ENCODE data around the gene WNT16.
"Not testable (repeated sequence)": the region's sequence is repeated elsewhere in the genome, so short reads cannot be mapped to it uniquely, and the experiment has no call there.

WNT16 gene

GRCh38 chr7:121313220-121313792 lies 15.5 kb upstream of the WNT16 start:
- Mint-ChIP-seq H3K27ac (peak overlapping the region; percentile 4 to 13 (median 6)), H3K4me3 (no peak overlapping the region), H3K4me1 (peaks cover 14% of the 10 kb centered on the region), H3K36me3 (ENCODE audit: low read depth) (peaks cover 4% of the 10 kb centered on the region), H3K9me3 (peaks cover 14% of the 10 kb centered on the region), H3K27me3 (ENCODE audit: low read depth) (peaks cover 10% of the 10 kb centered on the region)
- TF ChIP-seq, protein P1, sequence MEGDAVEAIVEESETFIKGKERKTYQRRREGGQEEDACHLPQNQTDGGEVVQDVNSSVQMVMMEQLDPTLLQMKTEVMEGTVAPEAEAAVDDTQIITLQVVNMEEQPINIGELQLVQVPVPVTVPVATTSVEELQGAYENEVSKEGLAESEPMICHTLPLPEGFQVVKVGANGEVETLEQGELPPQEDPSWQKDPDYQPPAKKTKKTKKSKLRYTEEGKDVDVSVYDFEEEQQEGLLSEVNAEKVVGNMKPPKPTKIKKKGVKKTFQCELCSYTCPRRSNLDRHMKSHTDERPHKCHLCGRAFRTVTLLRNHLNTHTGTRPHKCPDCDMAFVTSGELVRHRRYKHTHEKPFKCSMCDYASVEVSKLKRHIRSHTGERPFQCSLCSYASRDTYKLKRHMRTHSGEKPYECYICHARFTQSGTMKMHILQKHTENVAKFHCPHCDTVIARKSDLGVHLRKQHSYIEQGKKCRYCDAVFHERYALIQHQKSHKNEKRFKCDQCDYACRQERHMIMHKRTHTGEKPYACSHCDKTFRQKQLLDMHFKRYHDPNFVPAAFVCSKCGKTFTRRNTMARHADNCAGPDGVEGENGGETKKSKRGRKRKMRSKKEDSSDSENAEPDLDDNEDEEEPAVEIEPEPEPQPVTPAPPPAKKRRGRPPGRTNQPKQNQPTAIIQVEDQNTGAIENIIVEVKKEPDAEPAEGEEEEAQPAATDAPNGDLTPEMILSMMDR (IDR thresholded peaks at IDR 0.05; ENCODE audit: unreplicated experiment in 3 of 3): no peak

- Mint-ChIP-seq H3K36me3 (ENCODE audit: low read depth) (peaks cover 4% of the 10 kb centered on the region), H3K4me3 (no peak overlapping the region), H3K27me3 (ENCODE audit: low read depth) (peaks cover 10% of the 10 kb centered on the region), H3K4me1 (peaks cover 14% of the 10 kb centered on the region), H3K9me3 (peaks cover 14% of the 10 kb centered on the region), H3K27ac (peak overlapping the region; percentile 4 to 13 (median 6))
- TF ChIP-seq, protein P1 (IDR thresholded peaks at IDR 0.05; ENCODE audit: unreplicated experiment in 3 of 3): no peak
Measured at GRCh38 chr7:121313793-121314676, 14.8 kb upstream of the WNT16 start.

DNA sequence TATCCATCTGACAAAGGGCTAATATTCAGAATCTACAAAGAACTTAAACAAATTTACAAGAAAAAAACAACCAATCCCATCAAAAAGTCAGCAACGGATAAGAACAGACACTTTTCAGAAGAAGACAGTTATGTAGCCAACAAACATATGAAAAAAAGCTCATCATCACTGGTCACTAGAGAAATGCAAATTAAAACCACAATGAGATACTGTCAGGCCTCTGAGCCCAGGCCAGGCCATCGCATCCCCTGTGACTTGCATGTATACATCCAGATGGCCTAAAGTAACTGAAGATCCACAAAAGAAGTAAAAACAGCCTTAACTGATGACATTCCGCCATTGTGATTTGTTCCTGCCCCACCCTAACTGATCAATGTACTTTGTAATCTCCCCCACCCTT lies 13.6 kb upstream of the WNT16 start:
- not testable (repeated sequence) for H3K36me3 Mint-ChIP-seq (ENCODE audit: low read depth); H3K9me3 Mint-ChIP-seq; H3K4me3 Mint-ChIP-seq; H3K27ac Mint-ChIP-seq
- Mint-ChIP-seq H3K27me3 (ENCODE audit: low read depth) (peaks cover 10% of the 10 kb centered on the region), H3K4me1 (peaks cover 14% of the 10 kb centered on the region)

DNA sequence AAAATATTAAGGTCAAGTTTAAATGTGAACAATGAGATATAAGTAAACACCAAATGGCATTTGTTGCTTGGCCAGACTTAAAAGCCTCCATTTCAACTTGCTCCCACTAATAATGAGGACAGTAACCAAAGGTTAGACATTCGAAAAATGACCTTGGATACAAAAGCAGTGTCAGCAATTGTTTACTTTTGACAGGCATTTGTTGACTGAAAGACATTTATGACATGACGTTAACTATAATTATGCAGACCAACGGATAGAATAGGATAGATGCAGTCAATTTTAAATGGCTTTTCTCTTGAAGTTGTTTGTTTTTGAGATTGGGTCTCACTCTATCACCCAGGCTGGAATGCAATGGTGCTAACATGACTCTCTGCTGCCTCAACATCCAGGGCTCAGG lies 6.3 kb upstream of the WNT16 start:
- H3K27ac Mint-ChIP-seq: no peak overlapping the region
- H3K4me1 Mint-ChIP-seq: peaks cover 9% of the 10 kb centered on the region
- H3K4me3 Mint-ChIP-seq: no peak overlapping the region
- no peaks in the 10 kb centered on the region for H3K9me3 Mint-ChIP-seq
- H3K36me3 Mint-ChIP-seq (ENCODE audit: low read depth): no peaks in the 10 kb centered on the region
- TF ChIP-seq, protein P1 (IDR thresholded peaks at IDR 0.05; ENCODE audit: unreplicated experiment in 3 of 3): no peak
- peaks cover 15% of the 10 kb centered on the region for H3K27me3 Mint-ChIP-seq (ENCODE audit: low read depth)

DNA sequence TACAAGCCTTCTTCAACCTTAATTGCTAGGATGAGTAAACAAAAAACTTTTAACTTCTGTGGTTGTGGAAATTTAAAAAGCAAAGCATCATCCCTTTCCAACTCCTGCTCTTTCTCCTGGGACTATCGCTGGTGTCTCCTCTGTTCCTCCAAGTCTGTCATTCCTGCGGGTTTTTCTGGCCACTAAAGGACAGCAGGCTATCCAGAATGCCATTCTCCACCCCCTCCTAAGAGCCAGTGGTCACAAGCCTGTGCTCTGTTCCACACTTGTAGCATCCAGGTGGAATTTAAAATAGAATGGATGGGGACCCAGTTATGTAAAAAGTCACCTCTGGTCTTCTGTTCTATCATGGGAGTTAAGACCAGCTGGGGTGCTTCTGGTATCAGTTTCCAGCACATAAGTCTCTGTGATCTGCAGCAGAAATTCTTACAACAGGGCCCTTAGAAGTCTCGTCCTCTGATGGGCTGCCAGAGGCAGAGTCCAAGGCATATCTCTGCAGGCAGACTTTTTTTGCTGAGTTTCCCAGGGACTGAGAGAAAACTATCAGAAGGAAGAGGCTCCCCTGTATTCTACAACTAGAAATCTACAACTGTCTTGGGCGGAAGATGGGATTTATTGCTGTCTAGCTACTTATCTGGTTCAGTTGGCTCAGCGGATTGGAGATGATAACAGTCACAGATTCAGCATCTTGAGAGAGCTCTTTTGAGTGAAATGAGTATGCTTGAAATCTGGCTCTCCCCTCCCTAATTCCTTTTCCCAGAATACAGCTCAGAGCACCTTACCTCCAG lies 5.1 kb upstream of the WNT16 start:
- TF ChIP-seq, protein P1 (IDR thresholded peaks at IDR 0.05; ENCODE audit: unreplicated experiment in 3 of 3): no peak
- H3K36me3 Mint-ChIP-seq (ENCODE audit: low read depth): no peaks in the 10 kb centered on the region
- no peaks in the 10 kb centered on the region for H3K9me3 Mint-ChIP-seq
- H3K27me3 Mint-ChIP-seq (ENCODE audit: low read depth): peaks cover 28% of the 10 kb centered on the region
- H3K27ac Mint-ChIP-seq: peak overlapping the region in 1 of 3 experiments; percentile 12
- H3K4me3 Mint-ChIP-seq: no peak overlapping the region
- H3K4me1 Mint-ChIP-seq: peaks cover 13% of the 10 kb centered on the region

GRCh38 chr7:121327671-121328070 lies 1.1 kb upstream of the WNT16 start:
- no peaks in the 10 kb centered on the region for H3K9me3 Mint-ChIP-seq
- H3K36me3 Mint-ChIP-seq (ENCODE audit: low read depth): no peaks in the 10 kb centered on the region
- peak overlapping the region in 2 of 3 experiments; percentile 10 to 87 for H3K4me3 Mint-ChIP-seq
- H3K27me3 Mint-ChIP-seq (ENCODE audit: low read depth): peaks cover 50% of the 10 kb centered on the region
- TF ChIP-seq, protein P1 (IDR thresholded peaks at IDR 0.05; ENCODE audit: unreplicated experiment in 3 of 3): no peak
- peaks cover 28% of the 10 kb centered on the region for H3K4me1 Mint-ChIP-seq
- no peak overlapping the region for H3K27ac Mint-ChIP-seq

Measured in nephron (organoid).